H1 (cell line): ENCODE data around the gene RARA. TPM values are rescaled to one million over a fixed set of nuclear protein-coding genes. Genes with fewer than 3 reads are reported as not detected.
A peak's percentile ranks its signal among the peaks of the same experiment; 100 is the strongest.

Experiments used
- CTCF ChIA-PET: fragments of 300-600 bp; sonication (Branson Sonifier 250); formaldehyde crosslinking; loops from one replicate; lab custom pipeline; 2021; ENCODE audit not compliant: partially characterized antibody; lab: Charles Lee
- POLR2A ChIA-PET: fragments of 300-600 bp; sonication (Branson Sonifier 250); formaldehyde crosslinking; loops from one replicate; lab custom pipeline; 2021; ENCODE audit warnings: inconsistent platforms; ENCODE audit not compliant: partially characterized antibody; lab: Charles Lee
- DNase-seq, 2 experiments: peaks; one replicate each; pipeline versions ENCODE4 v3.0.0 to v3.0.0-alpha.2; 2010 to 2022; ENCODE audit warnings: low spot score in 2 of 2, low read depth in 1 of 2, mixed read lengths in 1 of 2
- FAIRE-seq: peaks from 2 replicates; lab custom pipeline; 2011; peaks lifted over from hg19 to GRCh38; lab: Jason Lieb, UNC
- H2AFZ ChIP-seq: 2 replicates; pipeline ENCODE4 v1.8.1; 2012; ENCODE audit warnings: low read length, inconsistent platforms
- H2AK5ac ChIP-seq: 2 replicates; pipeline ENCODE4 v1.6.1; 2013; ENCODE audit warnings: low read depth, low read length
- H2BK120ac ChIP-seq: replicated peaks from 2 replicates; pipeline ENCODE3; 2013; ENCODE audit warnings: low read depth, low read length, inconsistent platforms
- H2BK12ac ChIP-seq: 2 replicates; pipeline ENCODE4 v1.6.1; 2013; ENCODE audit warnings: low read depth, low read length
- H2BK15ac ChIP-seq: 2 replicates; pipeline ENCODE4 v1.6.1; 2013; ENCODE audit warnings: low read length
- H2BK20ac ChIP-seq: 2 replicates; pipeline ENCODE4 v1.6.1; 2013; ENCODE audit warnings: low read length
- H2BK5ac ChIP-seq: 2 replicates; pipeline ENCODE4 v1.6.1; 2013; ENCODE audit warnings: low read depth, low read length
- H3K14ac ChIP-seq: 2 replicates; pipeline ENCODE4 v1.6.1; 2013; ENCODE audit warnings: inconsistent platforms; ENCODE audit not compliant: insufficient read length
- H3K18ac ChIP-seq: 2 replicates; pipeline ENCODE4 v1.6.1; 2013; ENCODE audit warnings: low read length; ENCODE audit errors: extremely low read depth
- H3K23ac ChIP-seq: 2 replicates; pipeline ENCODE4 v1.6.1; 2013; ENCODE audit warnings: inconsistent platforms; ENCODE audit not compliant: insufficient read length
- H3K23me2 ChIP-seq: 2 replicates; pipeline ENCODE4 v1.6.1; 2013; ENCODE audit warnings: low read depth, low read length
- H3K27ac ChIP-seq: 2 replicates; pipeline ENCODE4 v1.6.1; 2011; ENCODE audit warnings: low read depth, low read length, inconsistent platforms
- H3K27me3 ChIP-seq, 4 experiments: replicated peaks in 1 of 4; 1 replicate in 1 of 4; 2 replicates in 3 of 4; pipeline versions ENCODE4 v1.6.1 to v1.8.1; 2011 to 2013; ENCODE audit warnings: low read length in 3 of 4, mild to moderate bottlenecking in 3 of 4, inconsistent platforms in 2 of 4, mixed read lengths in 2 of 4, moderate library complexity in 1 of 4; ENCODE audit not compliant: control insufficient read depth in 3 of 4, insufficient read depth in 3 of 4; ENCODE audit errors: extremely low read depth in 1 of 4
- H3K36me3 ChIP-seq, 4 experiments: 2 replicates each; pipeline versions ENCODE4 v1.6.1 to v1.8.1; 2011 to 2013; ENCODE audit warnings: mild to moderate bottlenecking in 4 of 4, low read length in 3 of 4, moderate library complexity in 2 of 4, control low read depth in 1 of 4, inconsistent platforms in 1 of 4; ENCODE audit not compliant: insufficient read depth in 4 of 4, control insufficient read depth in 2 of 4
- H3K4ac ChIP-seq: replicated peaks from 2 replicates; pipeline ENCODE3; 2013; ENCODE audit warnings: low read length, low read depth, mixed read lengths, inconsistent platforms; ENCODE audit not compliant: insufficient read length
- H3K4me1 ChIP-seq, 4 experiments: replicated peaks in 1 of 4; 1 replicate in 1 of 4; 2 replicates in 3 of 4; pipeline versions ENCODE4 v1.6.1 to v1.8.1; 2011 to 2013; ENCODE audit warnings: low read length in 3 of 4, inconsistent platforms in 2 of 4, mixed read lengths in 1 of 4; ENCODE audit not compliant: insufficient read depth in 4 of 4, control insufficient read depth in 3 of 4
- H3K4me2 ChIP-seq, 2 experiments: 2 replicates each; pipeline versions ENCODE4 v1.6.1 to v1.8.1; 2011 to 2013; ENCODE audit warnings: low read depth in 2 of 2, low read length in 2 of 2, control low read depth in 1 of 2, inconsistent platforms in 1 of 2, mild to moderate bottlenecking in 1 of 2; ENCODE audit not compliant: insufficient read depth in 1 of 2
- H3K4me3 ChIP-seq, 4 experiments: fragments of 200-600, 300-600 bp in 1 of 4; sonication (generic), shearing (Covaris generic), sonication (Bioruptor Twin) in 1 of 4; 2 replicates each; pipeline versions ENCODE4 v1.5.1 to v1.8.1; 2011 to 2016; ENCODE audit warnings: low read length in 4 of 4, low read depth in 3 of 4, control low read depth in 2 of 4, inconsistent platforms in 2 of 4, mild to moderate bottlenecking in 2 of 4, mixed read lengths in 1 of 4, moderate library complexity in 1 of 4; ENCODE audit not compliant: insufficient read depth in 2 of 4; ENCODE audit errors: extremely low read depth in 1 of 4
- H3K56ac ChIP-seq: replicated peaks from 2 replicates; pipeline ENCODE3; 2013; ENCODE audit warnings: low read depth, mild to moderate bottlenecking, mixed read lengths, low read length, inconsistent platforms; ENCODE audit not compliant: insufficient read length
- H3K79me1 ChIP-seq: 2 replicates; pipeline ENCODE4 v1.6.1; 2013; ENCODE audit warnings: low read depth, low read length, control low read depth
- H3K79me2 ChIP-seq, 2 experiments: 2 replicates each; pipeline versions ENCODE4 v1.6.1 to v1.8.1; 2012 to 2013; ENCODE audit warnings: low read length in 2 of 2, mild to moderate bottlenecking in 2 of 2, inconsistent platforms in 1 of 2; ENCODE audit not compliant: insufficient read depth in 2 of 2, control insufficient read depth in 1 of 2
- H3K9ac ChIP-seq, 4 experiments: replicated peaks in 1 of 4; 1 replicate in 1 of 4; 2 replicates in 3 of 4; pipeline versions ENCODE4 v1.6.1 to v1.8.1; 2011 to 2013; ENCODE audit warnings: low read depth in 3 of 4, low read length in 3 of 4, control low read depth in 2 of 4, mild to moderate bottlenecking in 2 of 4, moderate library complexity in 2 of 4, inconsistent platforms in 1 of 4; ENCODE audit errors: extremely low read depth in 1 of 4
- H3K9me3 ChIP-seq, 2 experiments: 2 replicates each; pipeline versions ENCODE4 v1.6.1 to v1.8.1; 2012 to 2013; ENCODE audit warnings: mild to moderate bottlenecking in 2 of 2, moderate library complexity in 2 of 2, control low read depth in 1 of 2, inconsistent platforms in 1 of 2, low read depth in 1 of 2, low read length in 1 of 2, mixed read lengths in 1 of 2; ENCODE audit not compliant: insufficient read depth in 2 of 2
- H4K20me1 ChIP-seq, 2 experiments: replicated peaks in 1 of 2; 2 replicates each; pipeline versions ENCODE3 to v1.8.1; 2011 to 2013; ENCODE audit warnings: inconsistent platforms in 2 of 2, low read length in 2 of 2, mild to moderate bottlenecking in 1 of 2; ENCODE audit not compliant: insufficient read depth in 2 of 2, control insufficient read depth in 1 of 2
- H4K5ac ChIP-seq: 2 replicates; pipeline ENCODE4 v1.6.1; 2013; ENCODE audit warnings: low read length, low read depth, mixed read lengths, inconsistent platforms; ENCODE audit not compliant: insufficient read length
- H4K8ac ChIP-seq: 2 replicates; pipeline ENCODE4 v1.8.0; 2013; ENCODE audit warnings: mild to moderate bottlenecking, moderate library complexity, low read length, inconsistent platforms; ENCODE audit not compliant: insufficient read depth; ENCODE audit errors: extremely low read depth
- H4K91ac ChIP-seq: replicated peaks from 2 replicates; pipeline ENCODE3; 2013; ENCODE audit warnings: low read length, mixed read lengths, inconsistent platforms; ENCODE audit not compliant: insufficient read length
- CTBP2 ChIP-seq: IDR thresholded peaks from 2 replicates; pipeline ENCODE4 v1.7.0; 2011; ENCODE audit warnings: borderline replicate concordance, mild to moderate bottlenecking, moderate library complexity, mixed read lengths, low read length; ENCODE audit not compliant: insufficient read depth, insufficient read length
- RAD21 ChIP-seq, 2 experiments: IDR thresholded peaks in 1 of 2; conservative IDR thresholded peaks in 1 of 2; 2 replicates each; pipeline ENCODE4 v1.6.1; 2011; ENCODE audit warnings: low read depth in 2 of 2, low read length in 2 of 2, improper control_type of control experiment in 1 of 2, inconsistent platforms in 1 of 2, mild to moderate bottlenecking in 1 of 2, moderate library complexity in 1 of 2
- WGBS, 2 experiments: shearing (Covaris generic) in 1 of 2; methylation state at CpG; one replicate each; pipeline versions ENCODE4 v1.1.6 to v1.1.7; 2013 to 2015; ENCODE audit warnings: low lambda C conversion rate in 2 of 2, mixed read lengths in 2 of 2, inconsistent platforms in 1 of 2, low coverage in 1 of 2, missing lambda C conversion rate in 1 of 2; ENCODE audit not compliant: insufficient replicate concordance in 2 of 2, insufficient coverage in 1 of 2, insufficient read length in 1 of 2; ENCODE audit errors: extremely low coverage in 1 of 2, missing lambda C conversion rate in 1 of 2; 5-methylcytosine and 5-hydroxymethylcytosine counted together
- polyA plus RNA-seq, 7 experiments: library from polyadenylated mRNA; depleted of rRNA in 3 of 7; stranded (reverse) in 5 of 7; unstranded in 2 of 7; fragments of >200 nt in 5 of 7; fragments of 200-250 nt in 2 of 7; gene quantifications; 1 replicate in 5 of 7; 2 replicates in 1 of 7; 4 replicates in 1 of 7; pipeline versions ENCODE4 v1.2.1 to v1.2.3, GENCODE V29; 2011 to 2013; ENCODE audit warnings: missing spikeins in 2 of 7, mixed read lengths in 2 of 7
- total RNA-seq: library from RNA; stranded (reverse); fragmentation: NEBNext Ultra II Directional; extraction: Animal tissue kit (Norgen Biotek cat#: 25700); gene quantifications from 2 replicates; pipeline ENCODE4 v1.2.1, GENCODE V29; 2021
- TF ChIP-seq, protein P1 (sequence below), 3 experiments: IDR thresholded peaks; 1 replicate in 2 of 3; 2 replicates in 1 of 3; pipeline versions ENCODE4 v1.5.1 to v1.6.1; 2011; ENCODE audit warnings: low read length in 3 of 3, mild to moderate bottlenecking in 3 of 3, inconsistent platforms in 2 of 3, low read depth in 1 of 3, moderate library complexity in 1 of 3; ENCODE audit not compliant: insufficient read depth in 1 of 3; ENCODE audit errors: control extremely low read depth in 1 of 3

Gene RARA
- total and polyA plus RNA-seq, 2 of the 8 experiments (the other 6 are each of a cell fraction or from before 2014, with no cell fraction given), result 4.4 to 16.5 TPM

DNA sequence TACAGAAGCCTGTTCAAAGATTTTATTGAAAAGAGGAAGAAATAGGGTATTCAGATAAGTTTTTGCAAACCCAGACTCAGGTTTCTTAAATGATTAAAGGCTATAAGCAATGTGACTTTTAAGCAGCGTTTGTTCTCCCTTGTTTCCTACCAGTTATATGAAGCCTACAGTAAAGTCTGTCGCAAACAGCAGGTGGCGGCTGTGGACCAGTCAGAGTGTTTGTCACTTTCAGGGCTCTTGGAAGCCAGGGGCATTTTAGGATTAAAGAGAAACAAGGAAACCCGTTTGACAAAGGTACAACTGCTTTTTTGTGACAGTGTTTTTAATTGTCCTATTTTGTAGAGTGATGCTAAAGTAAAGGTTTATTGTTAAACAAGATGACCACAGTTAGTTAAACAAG lies 7.7 kb upstream of the RARA start:
- Histone ChIP-seq H3K4me2 (no peak overlapping the region), H3K18ac (no peak overlapping the region), H3K56ac (no peak overlapping the region)
- FAIRE-seq, result no peak
- TF ChIP-seq, protein P1, sequence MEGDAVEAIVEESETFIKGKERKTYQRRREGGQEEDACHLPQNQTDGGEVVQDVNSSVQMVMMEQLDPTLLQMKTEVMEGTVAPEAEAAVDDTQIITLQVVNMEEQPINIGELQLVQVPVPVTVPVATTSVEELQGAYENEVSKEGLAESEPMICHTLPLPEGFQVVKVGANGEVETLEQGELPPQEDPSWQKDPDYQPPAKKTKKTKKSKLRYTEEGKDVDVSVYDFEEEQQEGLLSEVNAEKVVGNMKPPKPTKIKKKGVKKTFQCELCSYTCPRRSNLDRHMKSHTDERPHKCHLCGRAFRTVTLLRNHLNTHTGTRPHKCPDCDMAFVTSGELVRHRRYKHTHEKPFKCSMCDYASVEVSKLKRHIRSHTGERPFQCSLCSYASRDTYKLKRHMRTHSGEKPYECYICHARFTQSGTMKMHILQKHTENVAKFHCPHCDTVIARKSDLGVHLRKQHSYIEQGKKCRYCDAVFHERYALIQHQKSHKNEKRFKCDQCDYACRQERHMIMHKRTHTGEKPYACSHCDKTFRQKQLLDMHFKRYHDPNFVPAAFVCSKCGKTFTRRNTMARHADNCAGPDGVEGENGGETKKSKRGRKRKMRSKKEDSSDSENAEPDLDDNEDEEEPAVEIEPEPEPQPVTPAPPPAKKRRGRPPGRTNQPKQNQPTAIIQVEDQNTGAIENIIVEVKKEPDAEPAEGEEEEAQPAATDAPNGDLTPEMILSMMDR (IDR thresholded peaks at IDR 0.05; ENCODE audit: control extremely low read depth in 1 of 3, insufficient read depth in 1 of 3, low read depth in 1 of 3, low read length in 3 of 3), result peak in 1 of 3 experiments; percentile 36; a peak in 1 of 4 replicates
- no peak for TF ChIP-seq CTBP2
- TF ChIP-seq RAD21 (IDR thresholded peaks at IDR 0.05 in 1 of 2, conservative IDR thresholded peaks at IDR 0.05 in 1 of 2; ENCODE audit: low read depth in 2 of 2, low read length in 2 of 2), result peak; percentile 31 to 48; a peak in 3 of 4 replicates
- TF ChIP-seq, all 59 proteins: peak for 2
- no peak overlapping the region for H2AK5ac ChIP-seq
- CTCF ChIA-PET, result interaction anchor here (1.5 to 39.2 kb wide), 6 partner anchors 12 to 258 kb away, joined by 3 to 1198 read pairs (median 18); partner anchors contain the start of gene GJD3
- no peak for DNase-seq
- no peak overlapping the region for H4K91ac ChIP-seq
- H3K9ac ChIP-seq, result no peak overlapping the region
- H2BK120ac ChIP-seq, result no peak overlapping the region
- no peak overlapping the region for H3K4ac ChIP-seq
- peaks cover 38 to 79% (median 71%) of the 10 kb centered on the region in 4 experiments for H3K36me3 ChIP-seq
- no peaks in the 10 kb centered on the region for H3K23me2 ChIP-seq
- POLR2A ChIA-PET, result interaction anchor here (0.8 to 31.2 kb wide), 4 partner anchors 5 to 87 kb away, joined by 3 to 570 read pairs (median 540); partner anchors contain the start of genes CDC6, GJD3 and RARA
- H3K79me2 ChIP-seq, result peaks cover 0 to 10% of the 10 kb centered on the region in 2 experiments; a peak in 2 of 4 replicates
- H4K5ac ChIP-seq, result no peak overlapping the region
- no peak overlapping the region for H3K27ac ChIP-seq
- no peak overlapping the region for H2BK12ac ChIP-seq
- peaks cover 3 to 6% (median 5%) of the 10 kb centered on the region in 4 experiments; a peak in 6 of 7 replicates for H3K4me1 ChIP-seq
- no peak overlapping the region for H2BK15ac ChIP-seq
- H2AFZ ChIP-seq, result no peak overlapping the region
- no peak overlapping the region for H3K4me3 ChIP-seq
- no peaks in the 10 kb centered on the region for H3K9me3 ChIP-seq
- H2BK5ac ChIP-seq, result no peak overlapping the region
- no peak overlapping the region for H4K8ac ChIP-seq
- H3K79me1 ChIP-seq, result no peaks in the 10 kb centered on the region
- 85% methylated on average over 4 of the region's 4 CpGs; no CpG with 5 or more reads in 1 of the 2 experiments for WGBS, 2 experiments
- H3K14ac ChIP-seq, result no peak overlapping the region
- H3K23ac ChIP-seq, result no peak overlapping the region
- H2BK20ac ChIP-seq, result no peak overlapping the region
- peaks cover 8% of the 10 kb centered on the region in 2 experiments for H4K20me1 ChIP-seq
- peaks cover 0 to 1% (median 0%) of the 10 kb centered on the region in 4 experiments; a peak in 1 of 7 replicates for H3K27me3 ChIP-seq
